AG09309 (cell line): ENCODE data around the gene GBA2.

Experiments
- DNase-seq: peaks from one replicate; pipeline ENCODE4 v3.0.0-alpha.2; 2010; ENCODE audit warnings: low read depth
- H3K4me3 ChIP-seq: 2 replicates; pipeline ENCODE4 v1.5.1; 2011; ENCODE audit warnings: mild to moderate bottlenecking, low read depth, low read length, moderate library complexity; ENCODE audit not compliant: control insufficient read depth
- TF ChIP-seq, protein P1 (sequence below): IDR thresholded peaks from 2 replicates; pipeline ENCODE4 v1.5.1; 2011; ENCODE audit warnings: mild to moderate bottlenecking, low read depth, low read length, inconsistent platforms; ENCODE audit not compliant: insufficient read depth, control insufficient read depth; ENCODE audit errors: missing control alignments

The GBA2 gene

DNA sequence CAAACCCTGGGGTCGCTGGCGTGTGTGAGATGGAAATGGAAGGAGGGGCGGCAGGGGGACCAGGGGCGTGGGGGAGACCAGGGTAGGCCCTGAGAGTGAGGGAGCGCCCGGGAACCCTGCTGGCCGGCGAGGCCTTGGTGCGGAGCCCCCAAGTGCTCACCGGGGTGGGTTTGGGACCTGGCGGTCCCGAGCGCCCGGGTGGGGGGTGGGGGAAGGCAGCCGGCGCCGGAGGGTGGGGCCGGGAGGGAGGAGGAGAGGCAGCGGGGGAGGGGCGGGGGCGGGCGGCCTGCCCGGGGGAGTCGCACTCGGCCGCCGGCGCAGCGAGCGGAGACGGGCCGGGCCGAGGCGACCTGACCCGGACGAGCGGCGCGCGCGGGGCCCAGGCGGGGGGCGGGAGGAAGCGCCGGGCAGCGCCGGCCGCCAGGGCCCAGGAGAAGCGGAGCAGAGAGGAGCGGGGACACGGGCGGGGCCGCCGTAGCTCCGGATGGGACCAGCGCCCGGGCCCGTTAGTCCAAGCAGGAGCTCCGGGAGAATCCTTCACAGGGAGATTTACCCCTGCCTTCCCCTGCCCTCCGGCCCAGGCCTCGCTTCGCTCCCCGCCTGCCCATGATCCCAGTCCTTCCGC, 42.4 kb upstream of the GBA2 start, which contains the start of gene NPR2:
Gene NPR2 (plus strand): TSS at position 295 of the 625 bp plus-strand sequence. CDS start 818 bp downstream, outside the sequence.
- peak within 1 kb of the TSS; percentile 64 for H3K4me3 ChIP-seq

DNA sequence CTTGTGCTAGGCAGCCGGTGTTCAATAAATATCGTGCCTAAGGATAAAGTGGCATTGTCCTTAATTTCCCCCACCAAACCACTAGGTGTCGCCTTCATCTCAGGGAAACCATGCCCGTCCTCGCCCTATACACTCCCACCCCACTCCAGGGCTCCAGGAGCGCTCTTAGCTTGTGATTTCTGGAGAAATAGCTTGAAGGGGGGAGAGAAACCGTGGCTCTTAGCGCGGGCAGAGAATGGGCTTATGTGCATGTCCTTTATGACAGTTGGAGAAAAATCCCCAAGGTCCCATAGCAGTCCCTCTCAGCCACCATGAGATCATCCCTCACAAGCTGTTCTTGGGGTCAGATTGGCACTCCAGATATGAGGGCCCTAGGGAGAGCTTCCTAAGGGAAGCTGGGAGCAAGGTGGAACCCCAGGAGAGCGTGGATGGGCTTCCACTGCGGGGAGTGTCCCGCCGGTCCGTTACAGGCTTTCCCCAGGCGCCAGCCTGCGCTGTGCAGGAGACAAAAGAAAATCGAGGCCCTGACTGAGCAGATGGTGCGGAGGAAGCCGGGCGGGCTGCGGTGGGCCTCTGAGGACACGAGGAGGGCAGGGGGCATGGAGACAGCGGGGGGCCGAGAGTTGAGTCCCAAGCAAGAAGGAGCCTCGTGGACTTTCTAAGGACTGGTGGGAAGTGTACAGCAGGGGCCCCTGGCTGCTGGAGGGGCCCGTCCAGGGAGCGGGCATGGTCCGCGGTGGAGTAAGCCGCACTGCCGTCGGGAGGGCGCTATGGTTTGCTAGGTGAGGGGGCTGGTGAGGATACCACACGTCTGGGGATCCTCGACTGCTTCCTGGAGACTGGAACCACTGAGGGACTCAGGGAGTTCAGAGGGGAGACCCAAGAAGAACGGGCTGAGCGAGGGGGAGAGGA, 41.6 kb upstream of the GBA2 start:
- DNase-seq: peak; percentile 55
- peak overlapping the region; percentile 28; the same call in 1 of the 2 replicates for H3K4me3 ChIP-seq
- TF ChIP-seq, protein P1, sequence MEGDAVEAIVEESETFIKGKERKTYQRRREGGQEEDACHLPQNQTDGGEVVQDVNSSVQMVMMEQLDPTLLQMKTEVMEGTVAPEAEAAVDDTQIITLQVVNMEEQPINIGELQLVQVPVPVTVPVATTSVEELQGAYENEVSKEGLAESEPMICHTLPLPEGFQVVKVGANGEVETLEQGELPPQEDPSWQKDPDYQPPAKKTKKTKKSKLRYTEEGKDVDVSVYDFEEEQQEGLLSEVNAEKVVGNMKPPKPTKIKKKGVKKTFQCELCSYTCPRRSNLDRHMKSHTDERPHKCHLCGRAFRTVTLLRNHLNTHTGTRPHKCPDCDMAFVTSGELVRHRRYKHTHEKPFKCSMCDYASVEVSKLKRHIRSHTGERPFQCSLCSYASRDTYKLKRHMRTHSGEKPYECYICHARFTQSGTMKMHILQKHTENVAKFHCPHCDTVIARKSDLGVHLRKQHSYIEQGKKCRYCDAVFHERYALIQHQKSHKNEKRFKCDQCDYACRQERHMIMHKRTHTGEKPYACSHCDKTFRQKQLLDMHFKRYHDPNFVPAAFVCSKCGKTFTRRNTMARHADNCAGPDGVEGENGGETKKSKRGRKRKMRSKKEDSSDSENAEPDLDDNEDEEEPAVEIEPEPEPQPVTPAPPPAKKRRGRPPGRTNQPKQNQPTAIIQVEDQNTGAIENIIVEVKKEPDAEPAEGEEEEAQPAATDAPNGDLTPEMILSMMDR: peak; percentile 87

More for the DNA sequence above, 42.4 kb upstream of the GBA2 start, which contains the start of gene NPR2:
- TF ChIP-seq, protein P1: no peak
- no peak for DNase-seq

DNA sequence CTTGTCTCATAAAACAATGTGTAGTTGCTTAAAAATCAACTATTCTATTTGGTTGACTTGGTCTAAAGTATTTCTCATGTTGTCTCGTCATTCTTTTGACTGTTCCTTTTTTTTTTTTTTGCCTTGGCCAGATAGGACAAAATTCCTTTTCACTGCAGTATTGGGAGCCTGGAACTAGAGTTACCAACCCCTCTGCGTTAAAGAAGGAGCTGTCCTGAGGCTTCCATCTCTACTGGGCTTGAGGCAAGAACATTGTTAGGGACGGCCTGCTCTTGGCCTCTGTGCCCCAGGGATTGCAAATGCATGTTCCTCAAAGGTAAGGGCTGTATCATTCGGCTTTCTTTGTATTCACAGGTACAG, 41.0 kb upstream of the GBA2 start:
- TF ChIP-seq, protein P1: no peak
- DNase-seq: no peak
- H3K4me3 ChIP-seq: no peak overlapping the region

DNA sequence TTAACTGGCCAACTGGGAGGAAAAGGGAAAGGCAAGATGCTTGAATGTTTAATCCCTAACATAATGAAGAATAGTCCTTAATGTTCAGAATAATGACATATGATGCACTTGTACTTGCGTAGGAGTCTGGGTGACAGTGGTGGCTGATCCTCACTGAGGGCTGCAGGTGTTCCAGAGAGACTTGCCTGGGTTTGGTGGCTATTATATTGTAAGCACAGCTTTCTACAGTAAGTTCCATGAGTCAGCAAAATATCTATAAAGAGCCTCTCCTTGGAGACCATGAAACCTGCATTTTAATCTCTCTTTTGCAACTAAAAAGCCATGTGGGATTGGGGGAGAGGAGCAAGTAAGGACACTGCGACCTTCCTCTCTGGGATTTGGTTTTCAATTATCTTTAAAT, 40.5 kb upstream of the GBA2 start:
- TF ChIP-seq, protein P1: no peak
- no peak overlapping the region for H3K4me3 ChIP-seq
- no peak for DNase-seq

DNA sequence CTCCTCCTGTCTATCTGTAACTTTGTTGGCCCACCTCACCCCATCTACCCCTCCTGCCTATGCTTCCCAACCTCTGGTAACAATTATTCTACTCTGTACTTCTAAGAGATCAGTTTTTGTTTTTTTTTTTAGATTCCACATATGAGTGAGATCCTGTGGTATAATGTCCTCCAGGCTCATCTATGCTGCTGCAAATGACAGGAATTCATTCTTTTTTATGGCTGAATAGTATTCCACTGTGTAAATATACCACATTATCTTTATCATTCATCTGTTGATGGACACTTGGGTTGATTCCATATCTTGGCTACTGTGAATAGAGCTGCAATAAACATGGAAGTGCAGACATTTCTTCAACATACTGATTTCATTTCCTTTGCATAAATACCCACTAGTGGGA, 34.4 kb upstream of the GBA2 start:
- no peak for DNase-seq
- H3K4me3 ChIP-seq: no peak overlapping the region
- TF ChIP-seq, protein P1: no peak

DNA sequence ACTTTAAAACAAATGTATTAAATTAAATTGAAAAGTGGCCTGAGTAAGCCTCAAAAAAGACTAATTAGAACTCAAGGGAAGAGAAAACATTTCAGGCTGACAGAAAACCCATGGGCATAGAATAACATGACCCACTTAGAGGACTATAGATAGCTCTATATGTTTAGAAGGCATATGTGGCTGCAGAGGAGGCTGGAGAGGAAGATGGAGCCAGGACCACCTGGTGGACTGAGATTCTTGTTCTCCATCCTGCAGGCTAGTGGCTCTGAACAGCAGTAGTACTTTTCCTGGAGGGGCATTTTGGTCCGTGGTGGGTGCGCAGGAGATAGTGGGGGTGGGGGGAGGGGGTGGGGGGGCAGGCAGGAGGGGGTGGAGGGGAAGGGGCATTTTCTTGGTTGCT, 32.0 kb upstream of the GBA2 start:
- TF ChIP-seq, protein P1: no peak
- no peak overlapping the region for H3K4me3 ChIP-seq
- DNase-seq: no peak
